Activated T-cell treated with anti-CD3 and anti-CD28 coated beads, Interleukin-2, amount 50 U/mL, for 72 hours (primary cell): Measurements from ENCODE around the gene ERFE. TPM values are rescaled to one million over a fixed set of nuclear protein-coding genes. Genes with fewer than 3 reads are reported as not detected.

Source experiments
- ATAC-seq, 2 donors: fragments of 150-1000 bp; cut with Tn5 transposase; replicated peaks in 1 of 2; 2 replicates each; pipeline ENCODE4 v1.10.0; 2021; ENCODE audit warnings: moderate library complexity in 2 of 2, mild to moderate bottlenecking in 1 of 2
- DNase-seq, 2 donors: peaks; one replicate each; pipeline ENCODE4 v3.0.0; 2021 to 2022; ENCODE audit warnings: mixed read lengths in 1 of 2
- H3K27ac Mint-ChIP-seq: one replicate; pipeline ENCODE4 v1.8.0; 2022; ENCODE audit warnings: mild to moderate bottlenecking, moderate library complexity, mixed read lengths
- H3K27me3 Mint-ChIP-seq: one replicate; pipeline ENCODE4 v1.8.0; 2022; ENCODE audit warnings: low read depth, mixed read lengths
- H3K36me3 Mint-ChIP-seq, 2 donors: one replicate each; pipeline ENCODE4 v1.8.0; 2022; ENCODE audit warnings: mixed read lengths in 2 of 2, mild to moderate bottlenecking in 1 of 2; ENCODE audit not compliant: insufficient read depth in 2 of 2
- H3K4me1 Mint-ChIP-seq: one replicate; pipeline ENCODE4 v1.8.0; 2022; ENCODE audit warnings: low read depth, mixed read lengths
- H3K4me3 Mint-ChIP-seq, 2 donors: one replicate each; pipeline ENCODE4 v1.8.0; 2022; ENCODE audit warnings: mild to moderate bottlenecking in 2 of 2, mixed read lengths in 2 of 2, moderate library complexity in 2 of 2
- H3K9me3 Mint-ChIP-seq, 2 donors: one replicate each; pipeline ENCODE4 v1.8.0; 2022; ENCODE audit warnings: mixed read lengths in 2 of 2
- total RNA-seq, 2 donors: library from RNA; stranded (reverse); gene quantifications; one replicate each; pipeline ENCODE4 v1.2.3, GENCODE V29; 2022

ERFE gene
- total RNA-seq, 2 donors from 2014 or later, result 0.60 to 0.88 TPM

DNA sequence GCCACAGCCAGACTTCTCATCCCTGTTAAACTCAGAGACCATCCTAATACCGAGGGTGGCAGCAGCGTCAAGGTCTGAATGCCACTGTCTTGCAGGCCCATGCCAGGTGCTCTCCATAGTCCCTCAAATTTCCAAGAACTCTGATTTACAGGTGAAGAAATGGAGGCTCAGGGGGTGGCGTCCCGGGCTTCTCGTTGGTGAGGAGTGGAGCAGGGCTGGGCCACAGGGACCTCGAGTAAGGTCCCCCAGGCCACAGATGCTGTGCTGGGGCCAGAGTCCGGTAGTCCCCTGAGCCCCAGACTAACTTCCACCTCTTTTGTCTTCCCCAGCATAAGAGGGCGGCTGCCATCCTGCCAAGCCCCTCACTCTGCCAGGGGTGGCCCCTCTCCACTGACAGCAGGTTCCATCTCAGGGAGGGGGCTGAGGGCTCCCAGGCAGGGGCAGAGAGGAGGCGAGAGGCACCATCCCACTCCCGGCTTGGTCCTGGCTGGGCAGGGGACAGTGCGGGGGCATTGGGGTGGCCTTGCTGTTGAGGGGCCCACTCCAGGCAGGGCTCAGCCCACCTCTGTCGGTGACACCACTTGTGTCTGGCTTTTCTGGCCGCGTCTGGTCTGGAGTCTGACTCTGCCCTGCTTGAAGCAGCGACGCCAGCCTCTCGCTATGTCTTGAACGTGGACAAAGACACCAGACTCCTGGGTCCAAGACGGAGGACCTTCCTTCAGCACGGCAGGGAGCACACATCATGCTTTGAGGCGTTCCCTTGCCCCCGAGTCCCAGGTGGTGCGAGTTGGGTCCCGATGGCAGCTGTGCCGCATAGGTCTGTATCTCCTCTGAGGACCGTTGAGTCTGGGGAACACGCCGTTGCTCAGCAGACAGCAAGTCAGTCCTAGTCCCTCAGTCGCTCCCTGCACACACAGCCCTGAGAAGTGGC lies 36.2 kb upstream of the ERFE start:
- ATAC-seq, result no peak
- H3K4me3 Mint-ChIP-seq, result no peak overlapping the region
- no peaks in the 10 kb centered on the region for H3K4me1 Mint-ChIP-seq
- no peaks in the 10 kb centered on the region for H3K36me3 Mint-ChIP-seq
- H3K27ac Mint-ChIP-seq, result no peak overlapping the region
- peaks cover 15% of the 10 kb centered on the region for H3K27me3 Mint-ChIP-seq
- DNase-seq, result no peak
- H3K9me3 Mint-ChIP-seq, result no peaks in the 10 kb centered on the region

DNA sequence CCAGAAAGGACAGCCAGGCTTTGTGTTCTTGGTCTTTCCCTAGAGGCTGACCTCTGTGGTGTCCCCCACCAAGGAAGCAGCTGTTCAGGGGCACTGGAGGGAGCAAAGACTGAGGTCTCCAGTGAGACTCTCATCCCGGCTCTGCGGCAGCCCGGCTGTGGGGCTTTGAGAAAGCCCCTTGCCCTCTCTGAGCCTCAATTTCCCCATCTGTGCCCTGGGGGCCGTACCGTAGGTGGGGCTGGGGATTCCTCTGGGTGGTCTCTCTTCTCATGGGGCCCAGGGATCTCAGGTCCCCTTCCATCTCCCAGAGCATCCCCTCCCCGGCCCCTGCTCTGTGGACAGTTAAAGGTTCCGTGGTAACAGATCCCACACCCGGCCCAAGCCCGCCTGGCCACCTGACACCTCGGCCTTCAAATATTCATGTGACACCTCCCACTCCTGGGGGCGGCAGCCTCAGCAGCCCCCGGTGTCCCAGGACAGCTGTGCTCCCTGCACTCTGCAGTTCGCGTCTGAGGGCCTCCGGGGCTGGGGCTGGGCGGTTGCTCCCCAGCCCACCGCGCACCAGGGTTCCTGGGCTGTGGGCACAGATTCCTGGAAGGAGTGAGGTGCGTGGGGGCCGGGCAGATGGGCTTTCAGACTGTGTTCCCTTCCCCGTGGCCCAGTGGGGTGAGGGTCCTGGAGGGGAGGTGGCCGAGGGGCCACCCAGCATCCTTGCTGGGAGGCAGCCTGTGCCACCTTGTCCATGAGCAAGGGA lies 35.4 kb upstream of the ERFE start:
- ATAC-seq (no peak), DNase-seq (no peak)
- Mint-ChIP-seq H3K9me3 (no peaks in the 10 kb centered on the region), H3K36me3 (no peaks in the 10 kb centered on the region), H3K27ac (no peak overlapping the region), H3K27me3 (peaks cover 7% of the 10 kb centered on the region), H3K4me1 (no peaks in the 10 kb centered on the region), H3K4me3 (no peak overlapping the region)

DNA sequence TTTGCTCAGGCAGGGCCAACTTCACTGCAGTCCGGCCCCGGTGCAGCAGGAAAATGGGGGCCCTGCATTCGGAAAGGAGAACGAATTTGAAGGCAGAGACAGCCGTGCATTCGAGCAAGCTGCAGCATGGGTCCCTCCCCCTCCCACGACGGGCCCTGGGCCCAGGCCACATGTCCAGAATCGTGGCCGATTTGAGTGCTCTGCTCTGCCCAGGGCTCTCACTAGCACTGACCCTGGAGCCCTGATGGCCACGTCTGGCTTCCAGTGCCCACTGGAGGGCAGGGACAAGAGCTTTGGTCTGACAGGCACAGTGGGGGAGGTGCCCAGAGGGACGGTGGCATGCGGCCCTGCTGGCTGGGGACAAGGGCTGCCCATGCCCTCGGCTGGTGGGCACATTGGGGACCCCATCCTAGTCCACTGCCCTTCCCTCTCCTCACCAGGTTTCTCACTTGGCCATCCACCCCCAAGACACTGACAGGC lies 34.7 kb upstream of the ERFE start:
- Mint-ChIP-seq H3K36me3 (no peaks in the 10 kb centered on the region), H3K4me1 (no peaks in the 10 kb centered on the region), H3K4me3 (no peak overlapping the region), H3K9me3 (no peaks in the 10 kb centered on the region), H3K27me3 (peaks cover 1% of the 10 kb centered on the region), H3K27ac (no peak overlapping the region)
- DNase-seq (no peak), ATAC-seq (no peak)

DNA sequence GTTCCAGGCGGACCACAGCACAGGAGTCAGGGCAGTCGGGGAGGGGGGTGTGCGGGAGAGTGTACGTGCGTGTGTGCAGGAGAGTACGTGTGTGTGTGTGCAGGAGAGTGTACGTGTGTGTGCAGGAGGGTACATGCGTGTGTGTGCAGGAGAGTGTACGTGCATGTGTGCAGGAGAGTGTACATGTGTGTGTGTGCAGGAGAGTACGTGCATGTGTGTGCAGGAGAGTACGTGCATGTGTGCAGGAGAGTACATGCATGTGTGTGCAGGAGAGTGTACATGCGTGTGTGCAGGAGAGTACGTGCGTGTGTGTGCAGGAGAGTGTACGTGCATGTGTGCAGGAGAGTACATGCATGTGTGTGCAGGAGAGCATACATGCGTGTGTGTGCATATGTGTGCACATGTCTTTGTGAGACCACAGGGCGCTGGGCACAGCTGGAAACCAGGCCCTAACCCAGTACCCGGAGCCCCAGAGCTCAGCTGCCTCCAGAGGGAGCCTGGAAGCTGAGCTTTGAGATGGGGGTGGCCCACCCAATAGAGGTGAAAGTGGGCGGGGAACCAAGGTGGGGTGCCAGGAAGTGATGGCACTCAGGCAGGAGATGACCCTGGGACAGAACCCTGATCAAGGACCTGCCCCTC lies 34.2 kb upstream of the ERFE start:
- Mint-ChIP-seq H3K27ac (no peak overlapping the region), H3K9me3 (no peaks in the 10 kb centered on the region), H3K4me1 (no peaks in the 10 kb centered on the region), H3K4me3 (no peak overlapping the region), H3K27me3 (no peaks in the 10 kb centered on the region), H3K36me3 (no peaks in the 10 kb centered on the region)
- ATAC-seq (no peak), DNase-seq (no peak)

DNA sequence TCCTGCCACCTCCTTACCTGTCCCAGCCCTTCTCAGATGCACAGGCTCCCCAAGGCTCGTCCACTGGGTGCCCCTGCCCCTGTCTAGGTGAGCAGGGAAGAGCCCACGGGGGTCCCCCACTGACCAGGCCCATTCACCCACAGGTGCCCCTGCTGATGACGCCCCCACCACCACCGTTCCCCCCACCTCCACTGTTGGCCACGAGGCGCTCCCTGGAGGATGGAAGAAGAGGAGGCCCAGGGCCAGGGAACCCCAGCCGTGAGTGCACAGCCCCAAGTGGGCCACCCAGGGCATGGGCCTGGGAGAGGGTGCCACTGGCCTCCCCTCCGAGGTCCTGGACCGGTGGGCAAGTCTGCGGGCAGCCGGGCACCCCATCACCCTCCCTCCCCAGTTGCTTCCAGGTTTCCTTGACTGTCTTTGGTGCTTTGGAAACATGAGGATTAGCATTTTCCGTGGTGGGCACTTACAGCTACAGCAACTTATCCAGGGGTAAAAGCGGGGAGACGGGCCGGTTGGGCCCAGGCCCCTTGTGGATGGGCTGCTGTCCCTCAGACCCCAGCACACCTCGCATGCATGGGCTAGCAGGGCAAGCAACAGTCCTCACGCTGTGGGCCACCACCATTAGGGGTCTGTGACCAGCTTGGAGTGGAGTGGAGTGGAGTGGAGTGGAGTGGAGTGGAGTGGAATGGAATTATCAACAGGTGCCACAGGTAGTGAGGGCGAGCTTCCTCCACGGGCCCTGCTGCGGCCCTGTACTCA lies 33.5 kb upstream of the ERFE start:
- H3K36me3 Mint-ChIP-seq, result no peaks in the 10 kb centered on the region
- H3K27ac Mint-ChIP-seq, result no peak overlapping the region
- H3K9me3 Mint-ChIP-seq, result no peaks in the 10 kb centered on the region
- ATAC-seq (no peak), DNase-seq (no peak)
- no peaks in the 10 kb centered on the region for H3K27me3 Mint-ChIP-seq
- H3K4me1 Mint-ChIP-seq, result no peaks in the 10 kb centered on the region
- H3K4me3 Mint-ChIP-seq, result no peak overlapping the region

DNA sequence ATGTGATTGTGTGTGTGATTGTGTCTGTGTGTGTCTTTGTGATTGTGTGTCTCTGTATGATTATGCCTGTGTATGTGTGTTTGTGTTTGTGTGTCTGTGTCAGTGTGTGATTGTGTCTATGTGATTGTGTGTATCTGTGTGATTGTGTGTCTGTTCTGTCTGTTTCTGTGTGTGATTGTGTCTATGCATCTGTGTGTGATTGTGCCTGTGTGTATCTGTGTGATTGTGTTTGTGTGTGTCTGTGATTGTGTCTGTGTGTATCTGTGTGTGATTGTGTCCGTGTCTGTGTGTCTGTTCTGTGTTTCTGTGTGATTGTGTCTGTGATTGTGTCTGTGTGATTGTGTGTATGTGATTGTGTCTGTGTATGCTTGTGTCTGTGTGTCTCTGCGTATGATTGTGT lies 32.4 kb upstream of the ERFE start:
- Mint-ChIP-seq H3K27ac (no peak overlapping the region), H3K4me1 (no peaks in the 10 kb centered on the region), H3K36me3 (no peaks in the 10 kb centered on the region), H3K9me3 (no peaks in the 10 kb centered on the region), H3K4me3 (no peak overlapping the region), H3K27me3 (no peaks in the 10 kb centered on the region)
- DNase-seq (no peak), ATAC-seq (no peak)

DNA sequence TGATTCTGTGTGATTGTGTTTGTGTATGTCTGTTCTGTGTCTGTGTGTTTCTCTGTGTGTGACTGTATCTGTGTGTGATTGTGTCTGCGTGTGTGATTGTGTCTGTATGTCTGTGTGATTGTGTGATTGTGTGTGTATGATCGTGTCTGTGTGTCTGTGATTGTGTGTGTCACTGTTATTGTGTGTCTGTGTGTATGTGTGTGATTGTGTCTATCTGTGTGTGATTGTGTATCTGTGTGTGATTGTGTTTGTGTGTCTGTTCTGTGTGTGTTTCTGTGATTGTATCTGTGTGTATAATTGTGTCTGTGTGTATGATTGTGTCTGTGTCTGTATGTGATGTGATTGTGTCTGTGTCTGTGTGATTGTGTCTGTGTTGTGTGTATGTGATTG lies 32.0 kb upstream of the ERFE start:
- ATAC-seq (no peak), DNase-seq (no peak)
- H3K9me3 Mint-ChIP-seq, result no peaks in the 10 kb centered on the region
- no peak overlapping the region for H3K4me3 Mint-ChIP-seq
- H3K4me1 Mint-ChIP-seq, result no peaks in the 10 kb centered on the region
- no peaks in the 10 kb centered on the region for H3K36me3 Mint-ChIP-seq
- H3K27me3 Mint-ChIP-seq, result no peaks in the 10 kb centered on the region
- no peak overlapping the region for H3K27ac Mint-ChIP-seq

DNA sequence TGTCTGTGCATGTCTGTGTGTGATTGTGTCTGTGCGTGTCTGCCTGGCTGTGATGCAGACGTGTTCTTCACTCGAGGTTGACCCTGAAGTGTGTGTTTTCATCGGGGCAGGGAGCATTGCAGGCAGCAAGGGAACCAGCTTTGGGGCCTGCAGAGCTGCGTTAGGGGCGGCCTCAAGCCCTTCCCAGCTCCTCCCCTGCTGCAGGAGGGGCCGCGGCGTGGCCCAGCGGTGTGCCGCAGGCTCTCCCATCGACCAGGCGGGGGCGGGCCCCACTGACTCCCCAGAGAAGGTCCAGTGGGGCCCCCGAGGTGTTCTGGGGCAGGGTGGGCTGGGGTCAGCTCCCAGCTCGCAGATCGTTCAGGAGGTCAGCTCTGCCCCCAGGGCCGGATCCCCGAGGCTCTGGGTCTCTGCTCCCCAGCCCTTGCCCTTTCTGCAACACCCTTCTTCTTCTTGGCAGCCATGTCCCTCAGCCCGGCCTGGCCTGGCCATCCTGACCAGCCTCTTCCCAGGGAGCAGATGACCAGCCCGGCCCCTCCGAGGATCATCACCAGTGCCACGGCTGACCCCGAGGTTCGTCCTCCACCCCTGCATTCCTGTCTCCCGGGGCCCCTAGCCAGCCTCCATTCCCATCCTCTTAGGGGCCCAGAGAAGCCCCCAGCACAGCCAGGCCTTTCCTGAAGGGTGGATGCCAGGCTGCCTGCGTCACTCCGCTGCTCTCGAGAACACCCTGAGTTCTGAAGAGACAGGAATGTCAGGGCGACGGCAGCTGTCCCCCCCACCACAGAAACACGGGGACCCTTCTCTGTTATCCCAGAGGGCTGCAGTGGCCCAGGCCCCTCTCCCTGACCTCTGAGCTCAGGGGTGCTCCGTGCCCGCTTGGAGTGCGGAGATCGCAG lies 31.4 kb upstream of the ERFE start:
- Mint-ChIP-seq H3K4me3 (no peak overlapping the region), H3K4me1 (no peaks in the 10 kb centered on the region), H3K27ac (no peak overlapping the region), H3K27me3 (no peaks in the 10 kb centered on the region), H3K36me3 (no peaks in the 10 kb centered on the region), H3K9me3 (no peaks in the 10 kb centered on the region)
- DNase-seq (no peak), ATAC-seq (peak in 1 of 2 donors; percentile 44)

DNA sequence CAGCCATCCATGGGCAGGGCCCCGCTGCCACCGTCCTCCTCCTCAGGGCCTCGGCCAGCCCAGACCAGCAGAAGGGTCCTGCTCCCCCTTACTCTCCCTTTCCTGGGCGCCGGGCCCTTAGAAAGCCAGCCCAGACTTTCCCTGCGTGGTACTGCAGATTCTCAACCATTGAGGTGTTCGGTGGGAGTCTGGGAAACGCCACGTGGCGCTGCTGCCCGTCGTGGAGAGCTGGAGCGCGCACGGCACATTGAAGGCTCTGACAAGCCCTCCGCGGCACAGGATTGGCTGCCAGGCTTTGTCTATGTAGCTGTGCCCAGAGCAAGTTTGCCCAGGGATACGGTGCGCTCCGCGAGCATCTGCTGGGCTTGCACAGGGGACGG lies 30.7 kb upstream of the ERFE start:
- Mint-ChIP-seq H3K4me1 (no peaks in the 10 kb centered on the region), H3K4me3 (no peak overlapping the region), H3K27me3 (no peaks in the 10 kb centered on the region), H3K9me3 (no peaks in the 10 kb centered on the region), H3K36me3 (no peaks in the 10 kb centered on the region), H3K27ac (no peak overlapping the region)
- DNase-seq (no peak), ATAC-seq (no peak)

DNA sequence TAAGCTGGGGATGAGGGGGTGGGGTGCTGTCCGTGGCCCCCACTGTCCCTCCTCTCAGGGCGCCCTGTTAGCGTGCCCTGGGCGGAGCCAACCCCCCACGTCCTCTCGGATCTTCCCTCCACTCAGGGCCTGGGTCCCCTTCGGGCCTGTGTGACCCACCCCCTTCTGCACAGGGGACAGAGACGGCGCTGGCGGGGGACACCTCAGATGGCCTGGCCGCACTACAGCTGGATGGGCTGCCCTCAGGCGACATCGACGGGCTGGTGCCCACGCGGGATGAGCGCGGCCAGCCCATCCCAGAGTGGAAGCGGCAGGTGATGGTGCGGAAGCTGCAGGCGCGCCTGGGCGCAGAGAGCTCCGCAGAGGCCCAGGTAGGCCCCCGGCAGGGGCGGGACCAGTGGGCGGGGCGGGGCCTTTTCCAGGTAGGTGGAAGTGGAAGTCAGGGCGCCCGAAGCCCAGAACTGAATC lies 30.2 kb upstream of the ERFE start:
- no peaks in the 10 kb centered on the region for H3K36me3 Mint-ChIP-seq
- H3K4me1 Mint-ChIP-seq, result no peaks in the 10 kb centered on the region
- no peak overlapping the region for H3K27ac Mint-ChIP-seq
- DNase-seq (no peak), ATAC-seq (no peak)
- no peaks in the 10 kb centered on the region for H3K9me3 Mint-ChIP-seq
- H3K4me3 Mint-ChIP-seq, result no peak overlapping the region
- no peaks in the 10 kb centered on the region for H3K27me3 Mint-ChIP-seq

DNA sequence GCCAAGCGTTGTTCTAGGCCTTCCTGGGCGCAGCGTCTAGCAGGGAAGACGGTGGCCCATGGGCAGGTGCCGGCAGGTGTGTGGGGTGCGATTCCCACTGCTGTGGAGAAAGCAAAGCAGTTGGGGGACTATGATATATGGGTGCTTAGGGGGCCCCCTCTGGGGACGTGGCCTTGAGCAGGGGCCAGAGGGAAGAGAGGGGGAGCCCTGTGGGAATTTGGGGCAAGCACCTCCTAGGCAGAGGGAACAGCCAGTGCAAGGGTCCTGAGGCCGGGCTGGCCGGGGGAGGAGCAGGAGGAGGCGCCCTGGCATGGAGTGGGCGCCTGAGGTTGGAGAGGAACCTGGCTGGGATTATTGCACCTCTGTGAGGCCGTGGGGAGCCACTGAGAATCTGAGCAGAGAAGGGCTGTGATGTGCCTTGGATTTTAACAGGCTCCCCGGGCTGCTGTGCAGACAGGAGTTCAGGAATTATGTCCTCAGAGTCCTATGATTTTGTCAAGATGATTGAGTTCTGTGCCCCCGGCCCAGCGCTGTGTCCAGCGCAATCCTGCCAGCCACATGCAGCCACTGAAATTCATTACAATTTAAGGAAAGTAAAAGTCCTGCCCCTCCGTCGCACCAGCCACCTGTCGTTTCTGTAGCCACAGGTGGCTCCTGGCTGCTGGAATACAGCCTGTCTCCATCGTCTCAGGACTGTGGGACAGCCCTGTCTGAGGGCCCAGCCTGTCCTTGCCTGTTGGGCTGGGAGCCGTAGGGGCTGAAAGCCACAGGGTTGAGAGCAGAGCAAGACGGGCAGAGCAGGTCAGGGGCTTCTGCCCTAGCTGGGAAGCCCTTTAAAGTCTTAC lies 29.4 kb upstream of the ERFE start:
- no peak overlapping the region for H3K27ac Mint-ChIP-seq
- no peaks in the 10 kb centered on the region for H3K36me3 Mint-ChIP-seq
- H3K9me3 Mint-ChIP-seq, result no peaks in the 10 kb centered on the region
- no peaks in the 10 kb centered on the region for H3K4me1 Mint-ChIP-seq
- no peak overlapping the region for H3K4me3 Mint-ChIP-seq
- no peaks in the 10 kb centered on the region for H3K27me3 Mint-ChIP-seq
- ATAC-seq, result no peak
- DNase-seq, result no peak
